ENCODE data around the gene KRTAP5-3. TPM values are rescaled to one million over a fixed set of nuclear protein-coding genes. Genes with fewer than 3 reads are reported as not detected.

Gene KRTAP5-3
- total and polyA plus RNA-seq, 7 donors: not detected

DNA sequence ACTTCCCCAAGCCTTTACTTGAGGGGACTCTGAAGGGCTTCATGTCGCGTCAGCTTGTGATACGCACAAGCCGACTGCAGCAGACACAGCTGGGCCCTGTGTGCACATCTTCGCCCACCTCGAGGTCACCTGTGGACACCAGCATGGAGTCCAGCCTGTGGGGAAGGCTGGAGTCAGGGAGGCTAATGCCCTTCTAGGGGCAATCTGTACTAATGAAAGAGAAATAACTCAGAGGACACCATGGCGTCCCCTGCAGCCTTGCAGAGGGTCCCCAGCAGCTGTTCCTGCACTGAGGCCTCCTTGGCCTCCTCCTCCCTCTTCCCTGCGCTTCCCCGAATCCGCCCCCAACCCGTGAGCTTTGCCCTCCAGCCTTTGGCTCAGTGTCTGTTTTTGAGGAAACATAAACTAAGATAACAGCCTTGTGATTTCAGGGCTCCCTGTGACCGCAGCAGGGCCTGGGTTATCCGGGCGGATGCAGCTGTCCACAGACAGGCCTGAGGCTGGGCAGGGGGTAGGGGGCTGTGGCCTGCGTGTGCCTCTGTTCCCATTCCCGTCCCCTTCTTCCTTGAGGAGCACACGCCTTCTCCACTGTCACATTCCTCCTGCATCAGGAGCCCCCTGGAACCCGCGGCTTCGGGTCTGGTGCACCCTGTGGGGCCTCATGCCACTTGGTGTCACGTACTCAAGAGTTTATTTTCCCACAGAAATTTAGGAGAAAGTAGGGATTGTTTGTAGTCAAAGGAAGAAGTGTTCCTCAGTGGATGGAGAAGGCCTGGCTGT, 46.3 kb upstream of the KRTAP5-3 start:
- Histone ChIP-seq H3K9me3 (no peaks in the 10 kb centered on the region), H3K4me3 (no peak overlapping the region), H3K27me3 (ENCODE audit: insufficient read depth in 3 of 3, low read length in 2 of 3) (peaks cover 0 to 3% (median 2%) of the 10 kb centered on the region in 3 donors), H3K27ac (no peak overlapping the region), H3K4me1 (no peaks in the 10 kb centered on the region), H3K36me3 (ENCODE audit: insufficient read depth in 1 of 2, low read depth in 1 of 2) (no peaks in the 10 kb centered on the region)
- TF ChIP-seq, protein P1, sequence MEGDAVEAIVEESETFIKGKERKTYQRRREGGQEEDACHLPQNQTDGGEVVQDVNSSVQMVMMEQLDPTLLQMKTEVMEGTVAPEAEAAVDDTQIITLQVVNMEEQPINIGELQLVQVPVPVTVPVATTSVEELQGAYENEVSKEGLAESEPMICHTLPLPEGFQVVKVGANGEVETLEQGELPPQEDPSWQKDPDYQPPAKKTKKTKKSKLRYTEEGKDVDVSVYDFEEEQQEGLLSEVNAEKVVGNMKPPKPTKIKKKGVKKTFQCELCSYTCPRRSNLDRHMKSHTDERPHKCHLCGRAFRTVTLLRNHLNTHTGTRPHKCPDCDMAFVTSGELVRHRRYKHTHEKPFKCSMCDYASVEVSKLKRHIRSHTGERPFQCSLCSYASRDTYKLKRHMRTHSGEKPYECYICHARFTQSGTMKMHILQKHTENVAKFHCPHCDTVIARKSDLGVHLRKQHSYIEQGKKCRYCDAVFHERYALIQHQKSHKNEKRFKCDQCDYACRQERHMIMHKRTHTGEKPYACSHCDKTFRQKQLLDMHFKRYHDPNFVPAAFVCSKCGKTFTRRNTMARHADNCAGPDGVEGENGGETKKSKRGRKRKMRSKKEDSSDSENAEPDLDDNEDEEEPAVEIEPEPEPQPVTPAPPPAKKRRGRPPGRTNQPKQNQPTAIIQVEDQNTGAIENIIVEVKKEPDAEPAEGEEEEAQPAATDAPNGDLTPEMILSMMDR (IDR thresholded peaks at IDR 0.05): no peak
- no peak for ATAC-seq
- 75 to 81% (median 80%) methylated on average over 21 of the region's 21 CpGs for WGBS, 3 donors
- intact Hi-C loops (cut with DNase I): loop anchor here in 1 of 2 donors (2.0 to 5.0 kb wide), 2 partner anchors 38 to 498 kb away; no protein-coding TSS in a partner anchor
- no peak for DNase-seq

DNA sequence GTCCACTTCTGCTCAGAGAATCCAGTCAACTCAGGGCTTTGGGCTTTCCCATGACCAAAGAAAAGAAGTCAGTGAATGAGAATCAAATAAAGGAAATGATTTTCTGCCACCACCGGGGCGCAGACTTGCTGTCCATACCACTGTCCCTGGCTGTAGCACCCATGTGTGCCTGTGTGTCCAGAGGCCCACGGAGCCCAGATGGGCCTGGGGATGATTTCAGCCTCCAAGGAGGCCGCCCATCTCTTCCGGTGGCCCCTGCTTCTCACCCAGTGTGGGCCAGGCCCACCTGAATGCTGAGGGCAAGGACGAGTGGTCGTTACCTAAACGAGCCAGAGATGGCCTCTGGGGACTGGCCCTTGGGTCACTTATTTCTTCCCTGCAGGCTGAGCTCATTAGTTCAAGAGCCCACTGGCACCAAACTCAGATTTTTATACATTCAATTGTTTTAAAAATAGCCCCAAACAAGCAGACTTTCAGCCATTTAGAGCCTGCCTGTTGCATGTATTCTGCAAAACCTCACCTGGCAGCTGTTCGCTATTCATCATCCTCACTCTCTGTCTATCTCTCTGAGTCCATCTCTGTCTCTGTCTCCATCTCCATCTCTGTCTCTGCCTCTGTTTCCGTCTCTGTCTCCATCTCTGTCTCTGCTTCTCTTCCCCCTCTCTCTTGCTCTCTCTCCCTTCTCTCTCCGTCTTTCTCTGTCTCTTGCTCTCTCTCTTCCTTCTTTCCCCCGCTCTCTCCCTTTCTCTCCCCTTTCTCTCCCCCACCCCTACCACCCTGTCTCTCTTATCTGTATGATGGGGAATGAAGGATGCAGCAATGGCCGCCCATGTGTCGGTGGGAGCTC, 45.5 kb upstream of the KRTAP5-3 start:
- H3K4me1 ChIP-seq: no peaks in the 10 kb centered on the region
- intact Hi-C loops (cut with DNase I): loop anchor here in 1 of 2 donors (2.0 to 5.0 kb wide), 2 partner anchors 39 to 499 kb away; no protein-coding TSS in a partner anchor
- no peak overlapping the region for H3K27ac ChIP-seq
- ATAC-seq (no peak), DNase-seq (no peak)
- H3K36me3 ChIP-seq (ENCODE audit: insufficient read depth in 1 of 2, low read depth in 1 of 2): no peaks in the 10 kb centered on the region
- H3K27me3 ChIP-seq (ENCODE audit: insufficient read depth in 3 of 3, low read length in 2 of 3): peaks cover 0 to 3% (median 2%) of the 10 kb centered on the region in 3 donors
- H3K4me3 ChIP-seq: no peak overlapping the region
- 85 to 91% (median 88%) methylated on average over 14 of the region's 14 CpGs for WGBS, 3 donors
- TF ChIP-seq, protein P1 (IDR thresholded peaks at IDR 0.05): no peak
- no peaks in the 10 kb centered on the region for H3K9me3 ChIP-seq

DNA sequence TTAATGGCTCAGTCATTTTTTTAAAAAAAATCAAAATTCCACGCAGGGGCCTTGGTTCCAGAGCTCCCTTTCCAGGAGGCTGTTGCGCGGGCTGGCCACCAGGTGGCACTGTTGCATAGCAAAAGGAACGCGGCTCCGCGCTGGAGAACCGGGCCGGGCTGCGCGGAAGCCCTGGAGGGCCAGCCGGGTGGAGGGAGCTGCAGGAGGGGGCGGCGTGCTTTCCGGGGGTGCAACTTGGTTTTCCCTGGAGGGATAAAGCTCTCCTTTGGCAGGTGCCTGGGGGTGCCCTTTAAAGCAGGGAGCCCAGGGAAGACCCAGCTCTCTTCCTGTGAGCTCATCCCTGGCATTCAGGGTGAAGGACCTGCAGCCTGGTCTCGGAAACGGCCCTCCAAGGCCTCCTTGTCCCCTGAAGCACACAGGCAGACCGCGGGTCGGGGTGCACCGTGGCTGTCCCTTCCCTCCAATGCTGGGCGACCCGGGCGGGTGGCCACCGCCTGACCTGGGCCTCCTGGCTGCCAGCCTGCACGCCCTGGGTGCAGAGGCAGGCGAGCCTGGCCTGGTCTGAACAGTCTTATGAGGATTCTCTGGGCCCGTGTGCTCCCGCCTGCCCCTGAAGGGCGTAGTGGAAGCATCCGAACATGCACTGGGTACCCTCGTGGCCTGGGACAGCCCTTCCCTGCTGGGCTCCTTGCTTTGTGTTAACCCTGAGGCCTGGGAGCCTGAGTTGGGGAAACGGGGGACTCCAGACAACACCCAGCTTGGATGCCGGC, 44.7 kb upstream of the KRTAP5-3 start:
- Histone ChIP-seq H3K27me3 (ENCODE audit: insufficient read depth in 3 of 3, low read length in 2 of 3) (peaks cover 0 to 3% (median 2%) of the 10 kb centered on the region in 3 donors), H3K4me3 (no peak overlapping the region), H3K27ac (no peak overlapping the region), H3K36me3 (ENCODE audit: insufficient read depth in 1 of 2, low read depth in 1 of 2) (no peaks in the 10 kb centered on the region), H3K4me1 (no peaks in the 10 kb centered on the region), H3K9me3 (no peaks in the 10 kb centered on the region)
- TF ChIP-seq, protein P1 (IDR thresholded peaks at IDR 0.05): peak; percentile 98
- ATAC-seq (peak; percentile 79 to 95 (median 92)), DNase-seq (peak; percentile 77 to 87)
- 33 to 35% (median 35%) methylated on average over 33 to 34 of the region's 34 CpGs for WGBS, 3 donors
- intact Hi-C loops (cut with DNase I): loop anchor here in 1 of 2 donors (1.0 to 5.0 kb wide), 2 partner anchors 39 to 179 kb away; no protein-coding TSS in a partner anchor

DNA sequence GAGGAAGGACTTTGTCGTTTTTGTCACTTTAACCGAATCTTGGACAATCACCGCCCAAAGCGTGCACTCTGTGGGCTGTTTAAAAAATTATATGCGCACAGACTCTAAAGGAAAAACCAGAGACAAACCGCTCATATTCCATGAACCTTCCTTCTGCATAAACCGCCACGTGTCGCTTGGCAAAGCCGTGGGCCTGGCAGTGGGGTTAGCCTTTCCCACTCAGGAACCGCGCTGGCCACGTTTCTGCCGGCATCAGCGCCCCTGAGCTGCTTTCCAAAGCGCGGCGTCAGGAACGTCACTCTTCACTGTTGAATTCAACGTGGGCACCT, 44.1 kb upstream of the KRTAP5-3 start:
- no peak for DNase-seq
- H3K36me3 ChIP-seq (ENCODE audit: insufficient read depth in 1 of 2, low read depth in 1 of 2): no peaks in the 10 kb centered on the region
- peaks cover 0 to 3% (median 0%) of the 10 kb centered on the region in 3 donors for H3K27me3 ChIP-seq (ENCODE audit: insufficient read depth in 3 of 3, low read length in 2 of 3)
- H3K9me3 ChIP-seq: no peaks in the 10 kb centered on the region
- intact Hi-C loops (cut with DNase I): loop anchor here in 1 of 2 donors (1.0 to 5.0 kb wide), 2 partner anchors 40 to 180 kb away; no protein-coding TSS in a partner anchor
- H3K4me3 ChIP-seq: no peak overlapping the region
- TF ChIP-seq, protein P1 (IDR thresholded peaks at IDR 0.05): no peak
- ATAC-seq: peak in 3 of 4 donors; percentile 7 to 38 (median 8)
- no peak overlapping the region for H3K27ac ChIP-seq
- WGBS, 3 donors: 46 to 49% (median 47%) methylated on average over 20 of the region's 20 CpGs
- no peaks in the 10 kb centered on the region for H3K4me1 ChIP-seq
